K562 (cell line): ENCODE results near the gene SPHK1. TPM values are rescaled to one million over a fixed set of nuclear protein-coding genes. Genes with fewer than 3 reads are reported as not detected.
A peak's percentile ranks its signal among the peaks of the same experiment; 100 is the strongest.

Experiments used
- ATF7 ChIP-seq: fragments of 450-650 bp; IDR thresholded peaks from 2 replicates; pipeline ENCODE4 v1.7.1; 2014; ENCODE audit warnings: mild to moderate bottlenecking, moderate library complexity
- ELF4 ChIP-seq: fragments of 450-650 bp; formaldehyde crosslinking; IDR thresholded peaks from 2 replicates; pipeline ENCODE4 v1.4.0; 2022; ENCODE audit warnings: missing genetic modification characterization
- FOSL1 ChIP-seq: fragments of 200-800 bp; sonication (Bioruptor generic); conservative IDR thresholded peaks from 2 replicates; pipeline ENCODE4 v1.6.1; 2016; ENCODE audit warnings: missing genetic modification characterization, missing compliant biosample characterization
- HEY1 ChIP-seq: fragments of 250-450 bp; sonication (Bioruptor Pico); IDR thresholded peaks from 2 replicates; pipeline ENCODE4 v1.5.0; 2020; ENCODE audit warnings: mild to moderate bottlenecking, moderate library complexity, borderline replicate concordance
- HMGN3 ChIP-seq: IDR thresholded peaks from 2 replicates; pipeline ENCODE4 v1.6.1; 2011; ENCODE audit warnings: borderline replicate concordance, low read depth, mild to moderate bottlenecking, mixed read lengths, low read length; ENCODE audit not compliant: insufficient read length; ENCODE audit errors: extremely low read depth
- HNRNPLL ChIP-seq: fragments of 200-400 bp; formaldehyde crosslinking; IDR thresholded peaks from 2 replicates; pipeline ENCODE4 v1.6.1; 2017; ENCODE audit warnings: low read length, low read depth, mild to moderate bottlenecking; ENCODE audit not compliant: poor library complexity, severe bottlenecking
- JUNB ChIP-seq: fragments of 450-650 bp; formaldehyde crosslinking; conservative IDR thresholded peaks from 2 replicates; pipeline ENCODE4 v1.4.0; 2020; ENCODE audit warnings: mild to moderate bottlenecking
- MTA3 ChIP-seq: fragments of 450-650 bp; formaldehyde crosslinking; IDR thresholded peaks from 2 replicates; pipeline ENCODE4 v1.6.1; 2017; ENCODE audit warnings: mild to moderate bottlenecking, borderline replicate concordance
- MYC ChIP-seq, 2 experiments: fragments of 250-450 bp in 1 of 2; sonication (Bioruptor Pico) in 1 of 2; IDR thresholded peaks; 2 replicates each; pipeline versions ENCODE4 v1.5.1 to v1.6.1; 2012 to 2021; ENCODE audit warnings: low read depth in 2 of 2, borderline replicate concordance in 1 of 2, improper control_type of control experiment in 1 of 2, low read length in 1 of 2, mild to moderate bottlenecking in 1 of 2, moderate library complexity in 1 of 2
- NRF1 ChIP-seq, 2 experiments: fragments of 450-650 bp; IDR thresholded peaks in 1 of 2; conservative IDR thresholded peaks in 1 of 2; 2 replicates each; pipeline ENCODE4 v1.6.1; 2014; ENCODE audit warnings: mild to moderate bottlenecking in 2 of 2
- SMAD4 ChIP-seq: fragments of 250-450 bp; sonication (Bioruptor Pico); conservative IDR thresholded peaks from 2 replicates; pipeline ENCODE4 v1.8.0; 2021; ENCODE audit warnings: inconsistent platforms, mild to moderate bottlenecking, moderate library complexity
- TBP ChIP-seq: optimal IDR thresholded peaks from 2 replicates; pipeline ENCODE3; 2011; ENCODE audit warnings: low read depth, low read length, improper control_type of control experiment
- ZBTB1 ChIP-seq: sonication (generic); formaldehyde crosslinking; IDR thresholded peaks from 2 replicates; pipeline ENCODE4 v1.8.1; 2023; ENCODE audit warnings: missing genetic modification reagents, low read depth, mild to moderate bottlenecking, borderline replicate concordance
- ZBTB11 ChIP-seq, 3 experiments: fragments of 200-800 bp in 1 of 3; fragments of 250-450 bp in 1 of 3; fragments of 450-650 bp in 1 of 3; sonication (Bioruptor Pico) in 1 of 3; sonication (Bioruptor generic) in 1 of 3; formaldehyde crosslinking in 1 of 3; IDR thresholded peaks; 2 replicates each; pipeline versions ENCODE4 v1.6.1 to v1.8.0; 2016 to 2022; ENCODE audit warnings: mild to moderate bottlenecking in 2 of 3, missing genetic modification characterization in 2 of 3, missing compliant biosample characterization in 1 of 3, moderate library complexity in 1 of 3
- ZFP36 ChIP-seq: fragments of 150-350 bp; IDR thresholded peaks from 2 replicates; pipeline ENCODE4 v1.6.1; 2018; ENCODE audit warnings: low read length, low read depth; ENCODE audit not compliant: partially characterized antibody
- ZNF124 ChIP-seq: sonication (generic); formaldehyde crosslinking; IDR thresholded peaks from 2 replicates; pipeline ENCODE4 v1.8.1; 2022; ENCODE audit warnings: missing genetic modification reagents
- ZNF347 ChIP-seq: fragments of 450-650 bp; formaldehyde crosslinking; IDR thresholded peaks from 2 replicates; pipeline ENCODE4 v1.4.0; 2020; ENCODE audit warnings: low read depth, mild to moderate bottlenecking, moderate library complexity
- polyA plus RNA-seq, 8 experiments: library from polyadenylated mRNA; depleted of rRNA in 4 of 8; stranded (reverse) in 5 of 8; unstranded in 3 of 8; fragments of >200 nt; fragmentation: Nextera tagmentation in 2 of 8; fragmentation: Illumina TruSeq in 1 of 8; extraction: Ambion mirVana in 2 of 8; extraction: Trizol in 1 of 8; gene quantifications; 2 replicates each; pipeline versions ENCODE4 v1.2.1 to v1.2.3, GENCODE V29; 2011 to 2014; ENCODE audit warnings: inconsistent platforms in 1 of 8, missing spikeins in 1 of 8
- total RNA-seq, 7 experiments: library from RNA; depleted of rRNA in 6 of 7; stranded (reverse); fragments of >200 nt in 6 of 7; fragmentation: Illumina TruSeq in 2 of 7; extraction: Trizol in 2 of 7; gene quantifications; 2 replicates each; pipeline versions ENCODE4 v1.2.1 to v1.2.3, GENCODE V29; 2011 to 2021; ENCODE audit warnings: low replicate concordance in 1 of 7

SPHK1 gene
- total and polyA plus RNA-seq, 9 of the 15 experiments (the other 6 are each of a cell fraction or from before 2014, with no cell fraction given), result 0.21 to 60.3 (median 14.5) TPM

- TF ChIP-seq TBP, result peak; percentile 83
- TF ChIP-seq ZBTB11 (CRISPR knock-in tag; IDR thresholded peaks at IDR 0.05), result 0 out of 6 replicates have a peak, but pooled peaks of 1 of the 3 experiments have one; percentile 48
- TF ChIP-seq JUNB (CRISPR knock-in tag), result no peak
- no peak for TF ChIP-seq ATF7
- peak; percentile 11 for TF ChIP-seq HNRNPLL
- TF ChIP-seq NRF1 (conservative IDR thresholded peaks at IDR 0.05 in 1 of 2, IDR thresholded peaks at IDR 0.05 in 1 of 2), result peak in 1 of 2 experiments; percentile 24; a peak in 2 of 4 replicates
- TF ChIP-seq SMAD4 (CRISPR knock-in tag), result peak; percentile 87
- peak; percentile 74 for TF ChIP-seq MYC (IDR thresholded peaks at IDR 0.05; ENCODE audit: low read depth, low read length)
- no peak for TF ChIP-seq MYC (CRISPR knock-in tag; IDR thresholded peaks at IDR 0.05; ENCODE audit: borderline replicate concordance, low read depth)
- peak; percentile 60 for TF ChIP-seq HMGN3
- no peak for TF ChIP-seq FOSL1 (tag)
- TF ChIP-seq ZBTB1, result no peak
- TF ChIP-seq ZNF124, result 0 out of 2 replicates have a peak, but pooled peaks have one; percentile 34
- TF ChIP-seq ZFP36, result no peak
- no peak for TF ChIP-seq HEY1
- TF ChIP-seq ELF4 (CRISPR knock-in tag), result no peak
- TF ChIP-seq ZNF347 (CRISPR knock-in tag), result no peak
- peak; percentile 58; the same call in 1 of the 2 replicates for TF ChIP-seq MTA3
Observed at GRCh38 chr17:76384222-76384986, at the start of gene SPHK1 (continued).
